ENCODE results near the gene CAMK1. TPM values are rescaled to one million over a fixed set of nuclear protein-coding genes. Genes with fewer than 3 reads are reported as not detected.

CAMK1 gene
- polyA plus RNA-seq, 1 experiment = 26.8 TPM

- ChIA-PET POLR2A (interaction anchor here (1.1 kb wide), 1 partner anchor 35 kb away, joined by 3 read pairs; no protein-coding TSS in a partner anchor), CTCF (interaction anchor here (0.6 to 1.2 kb wide), 3 partner anchors 62 to 423 kb away, joined by 3 to 6 read pairs (median 4); no protein-coding TSS in a partner anchor)
- Histone ChIP-seq H3K27ac (ENCODE audit: low read depth, low read length) (no peak overlapping the region), H3K9me3 (ENCODE audit: control insufficient read depth, insufficient read depth, low read length) (peaks cover 2% of the 10 kb centered on the region; the same call in 1 of the 2 replicates), H3K27me3 (ENCODE audit: control insufficient read depth, insufficient read depth, low read length) (no peaks in the 10 kb centered on the region), H3K4me3 (ENCODE audit: low read depth, low read length) (no peak overlapping the region)
- TF ChIP-seq, protein P1, sequence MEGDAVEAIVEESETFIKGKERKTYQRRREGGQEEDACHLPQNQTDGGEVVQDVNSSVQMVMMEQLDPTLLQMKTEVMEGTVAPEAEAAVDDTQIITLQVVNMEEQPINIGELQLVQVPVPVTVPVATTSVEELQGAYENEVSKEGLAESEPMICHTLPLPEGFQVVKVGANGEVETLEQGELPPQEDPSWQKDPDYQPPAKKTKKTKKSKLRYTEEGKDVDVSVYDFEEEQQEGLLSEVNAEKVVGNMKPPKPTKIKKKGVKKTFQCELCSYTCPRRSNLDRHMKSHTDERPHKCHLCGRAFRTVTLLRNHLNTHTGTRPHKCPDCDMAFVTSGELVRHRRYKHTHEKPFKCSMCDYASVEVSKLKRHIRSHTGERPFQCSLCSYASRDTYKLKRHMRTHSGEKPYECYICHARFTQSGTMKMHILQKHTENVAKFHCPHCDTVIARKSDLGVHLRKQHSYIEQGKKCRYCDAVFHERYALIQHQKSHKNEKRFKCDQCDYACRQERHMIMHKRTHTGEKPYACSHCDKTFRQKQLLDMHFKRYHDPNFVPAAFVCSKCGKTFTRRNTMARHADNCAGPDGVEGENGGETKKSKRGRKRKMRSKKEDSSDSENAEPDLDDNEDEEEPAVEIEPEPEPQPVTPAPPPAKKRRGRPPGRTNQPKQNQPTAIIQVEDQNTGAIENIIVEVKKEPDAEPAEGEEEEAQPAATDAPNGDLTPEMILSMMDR (IDR thresholded peaks at IDR 0.05; ENCODE audit: low read depth, low read length) = no peak
- no peak for DNase-seq (ENCODE audit: low read depth, low spot score)
Measured at GRCh38 chr3:9781978-9782603, 12.3 kb upstream of the CAMK1 start.

- POLR2A ChIA-PET = no interaction called here
- no peaks in the 10 kb centered on the region for H3K27me3 ChIP-seq (ENCODE audit: control insufficient read depth, insufficient read depth, low read length)
- TF ChIP-seq, protein P1 (IDR thresholded peaks at IDR 0.05; ENCODE audit: low read depth, low read length) = no peak
- no peak for DNase-seq (ENCODE audit: low read depth, low spot score)
- H3K9me3 ChIP-seq (ENCODE audit: control insufficient read depth, insufficient read depth, low read length) = peaks cover 2% of the 10 kb centered on the region; the same call in 1 of the 2 replicates
- H3K27ac ChIP-seq (ENCODE audit: low read depth, low read length) = no peak overlapping the region
- H3K4me3 ChIP-seq (ENCODE audit: low read depth, low read length) = no peak overlapping the region
- CTCF ChIA-PET = interaction anchor here (0.6 to 1.2 kb wide), 4 partner anchors 62 to 424 kb away, joined by 3 to 8 read pairs (median 5); no protein-coding TSS in a partner anchor
Measured at GRCh38 chr3:9781551-9781950, 11.8 kb upstream of the CAMK1 start.

GRCh38 chr3:9780910-9781309 is 11.2 kb upstream of the CAMK1 start:
- TF ChIP-seq, protein P1 (IDR thresholded peaks at IDR 0.05; ENCODE audit: low read depth, low read length) = no peak
- Histone ChIP-seq H3K27me3 (ENCODE audit: control insufficient read depth, insufficient read depth, low read length) (no peaks in the 10 kb centered on the region), H3K9me3 (ENCODE audit: control insufficient read depth, insufficient read depth, low read length) (peaks cover 2% of the 10 kb centered on the region; the same call in 1 of the 2 replicates), H3K27ac (ENCODE audit: low read depth, low read length) (no peak overlapping the region), H3K4me3 (ENCODE audit: low read depth, low read length) (no peak overlapping the region)
- ChIA-PET CTCF (interaction anchor here (0.5 to 1.1 kb wide), 3 partner anchors 315 to 424 kb away, joined by 3 to 8 read pairs (median 6); no protein-coding TSS in a partner anchor), POLR2A (interaction anchor here (1.6 kb wide), 1 partner anchor 13 kb away, joined by 3 read pairs; no protein-coding TSS in a partner anchor)
- DNase-seq (ENCODE audit: low read depth, low spot score) = no peak

GRCh38 chr3:9780458-9780812 is 10.7 kb upstream of the CAMK1 start:
- H3K27me3 ChIP-seq (ENCODE audit: control insufficient read depth, insufficient read depth, low read length) = no peaks in the 10 kb centered on the region
- no peak overlapping the region for H3K27ac ChIP-seq (ENCODE audit: low read depth, low read length)
- POLR2A ChIA-PET = interaction anchor here (0.6 to 1.6 kb wide), 3 partner anchors 13 to 39 kb away, joined by 3 to 4 read pairs (median 3); no protein-coding TSS in a partner anchor
- TF ChIP-seq, protein P1 (IDR thresholded peaks at IDR 0.05; ENCODE audit: low read depth, low read length) = no peak
- peaks cover 2% of the 10 kb centered on the region; the same call in 1 of the 2 replicates for H3K9me3 ChIP-seq (ENCODE audit: control insufficient read depth, insufficient read depth, low read length)
- CTCF ChIA-PET = interaction anchor here (0.5 kb wide), 1 partner anchor 334 kb away, joined by 3 read pairs; no protein-coding TSS in a partner anchor
- no peak overlapping the region for H3K4me3 ChIP-seq (ENCODE audit: low read depth, low read length)
- DNase-seq (ENCODE audit: low read depth, low spot score) = no peak
